ENCODE results near the gene FAM53A. TPM values are rescaled to one million over a fixed set of nuclear protein-coding genes. Genes with fewer than 3 reads are reported as not detected.

Gene FAM53A
- total and polyA plus RNA-seq, 7 experiments from 2014 or later = 1.2 to 3.6 (median 2.1) TPM

DNA sequence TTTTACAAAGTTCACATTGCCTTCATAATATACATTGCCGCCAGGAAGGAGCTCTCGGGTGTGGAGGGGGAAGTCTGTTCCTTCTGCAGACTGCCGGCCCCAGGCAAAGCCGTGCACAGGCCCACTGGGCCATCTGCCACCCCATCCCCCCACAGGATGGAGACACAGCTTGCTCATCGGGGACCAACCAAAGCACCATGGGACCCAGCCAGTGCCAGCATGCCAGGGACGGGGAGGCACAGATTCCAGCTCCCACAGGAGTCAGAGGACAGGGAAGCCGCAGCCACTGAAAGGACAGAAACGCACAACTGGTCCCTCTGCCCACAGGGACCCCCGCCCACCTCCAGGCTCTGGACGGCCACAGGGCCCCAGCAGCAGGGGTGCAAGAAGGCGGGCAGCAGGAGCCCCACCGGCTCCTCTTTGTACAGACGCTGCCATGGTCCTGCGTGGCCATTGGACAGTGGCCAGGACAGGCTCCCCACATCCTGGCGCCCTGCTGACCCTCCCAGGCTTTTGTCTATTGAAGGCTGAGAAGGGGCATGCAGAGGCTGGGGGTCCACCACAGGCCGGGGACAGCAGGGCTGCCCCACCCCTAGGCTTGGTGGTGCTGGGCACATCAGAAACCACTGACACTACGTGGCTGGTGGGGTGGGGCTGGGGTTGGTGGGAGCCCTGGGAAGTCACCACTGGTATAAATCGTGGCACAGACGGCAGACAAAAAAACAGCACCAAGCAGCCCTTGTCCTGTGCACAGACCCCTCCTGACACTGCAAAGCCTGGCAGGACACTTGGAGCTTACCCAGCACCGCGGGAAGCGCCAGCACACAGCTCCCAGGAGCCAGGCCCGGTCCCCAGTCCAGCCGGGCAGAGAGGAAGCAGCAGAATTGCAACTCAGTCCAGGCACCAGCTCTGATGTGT, 89.0 kb downstream of the FAM53A start:
- no peak overlapping the region for H3K27ac Mint-ChIP-seq
- no peak for DNase-seq
- H3K4me1 Mint-ChIP-seq = peaks cover 0 to 1% (median 0%) of the 10 kb centered on the region in 7 donors
- peaks cover 0 to 11% (median 0%) of the 10 kb centered on the region in 3 experiments for H3K9me3 ChIP-seq (ENCODE audit: control insufficient read depth in 2 of 3, low read length in 3 of 3)
- no peaks in the 10 kb centered on the region for H3K27me3 ChIP-seq (ENCODE audit: control insufficient read depth in 2 of 2, insufficient read depth in 2 of 2, low read length in 2 of 2)
- CTCF ChIA-PET = no interaction called here
- no peak overlapping the region for H3K4me3 ChIP-seq (ENCODE audit: low read length)
- peaks cover 0 to 9% (median 4%) of the 10 kb centered on the region in 5 donors for H3K36me3 Mint-ChIP-seq
- ATAC-seq = no peak
- H3K4me1 ChIP-seq (ENCODE audit: control insufficient read depth in 2 of 2, insufficient read depth in 2 of 2, low read length in 2 of 2) = no peaks in the 10 kb centered on the region
- H3K36me3 ChIP-seq (ENCODE audit: control insufficient read depth in 2 of 3, insufficient read depth in 3 of 3, low read length in 3 of 3) = no peaks in the 10 kb centered on the region
- intact Hi-C loops (cut with micrococcal nuclease) = no loop called here
- H3K27me3 Mint-ChIP-seq = peaks cover 0 to 5% (median 2%) of the 10 kb centered on the region in 5 donors
- no peak overlapping the region for H3K4me3 Mint-ChIP-seq
- POLR2A ChIA-PET = interaction anchor here (0.5 kb wide), 1 partner anchor 8 kb away, joined by 3 read pairs; no protein-coding TSS in a partner anchor
- H3K27ac ChIP-seq (ENCODE audit: low read depth, low read length) = no peak overlapping the region
- H3K9me3 Mint-ChIP-seq = peaks cover 0 to 12% (median 8%) of the 10 kb centered on the region in 11 donors

DNA sequence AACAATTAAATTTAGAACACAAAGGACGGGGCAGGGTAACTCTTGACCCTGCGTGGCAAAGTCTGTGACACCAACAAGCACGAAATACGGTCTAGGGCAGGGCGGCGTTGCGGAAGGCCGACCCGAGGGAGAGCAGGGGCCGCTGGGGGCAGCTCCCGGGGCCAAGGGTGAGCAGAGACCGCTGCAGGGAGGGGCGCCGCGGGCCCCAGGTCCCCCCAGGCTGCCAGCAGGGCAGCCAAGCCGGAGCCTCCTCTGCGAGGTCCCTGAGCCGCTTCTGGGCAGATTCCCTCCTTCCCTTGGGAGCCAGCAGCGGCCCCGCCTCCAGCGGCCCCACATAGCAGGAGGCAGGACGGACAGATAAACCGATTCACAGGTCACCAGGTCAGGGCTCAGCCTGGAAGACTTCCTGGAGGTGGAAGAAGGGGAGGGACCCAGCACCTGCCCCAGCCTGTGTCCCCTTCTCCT, 90.2 kb downstream of the FAM53A start:
- no peak for DNase-seq
- CTCF ChIA-PET = no interaction called here
- Mint-ChIP-seq H3K4me3 (no peak overlapping the region), H3K27ac (no peak overlapping the region), H3K36me3 (peaks cover 0 to 9% (median 4%) of the 10 kb centered on the region in 5 donors), H3K27me3 (peaks cover 0 to 9% (median 3%) of the 10 kb centered on the region in 5 donors), H3K9me3 (peaks cover 0 to 24% (median 15%) of the 10 kb centered on the region in 11 donors), H3K4me1 (no peaks in the 10 kb centered on the region)
- no peak overlapping the region for H3K27ac ChIP-seq (ENCODE audit: low read depth, low read length)
- H3K4me1 ChIP-seq (ENCODE audit: control insufficient read depth in 2 of 2, insufficient read depth in 2 of 2, low read length in 2 of 2) = no peaks in the 10 kb centered on the region
- no peaks in the 10 kb centered on the region for H3K27me3 ChIP-seq (ENCODE audit: control insufficient read depth in 2 of 2, insufficient read depth in 2 of 2, low read length in 2 of 2)
- H3K4me3 ChIP-seq (ENCODE audit: low read length) = no peak overlapping the region
- H3K36me3 ChIP-seq (ENCODE audit: control insufficient read depth in 2 of 3, insufficient read depth in 3 of 3, low read length in 3 of 3) = no peaks in the 10 kb centered on the region
- H3K9me3 ChIP-seq (ENCODE audit: control insufficient read depth in 2 of 3, low read length in 3 of 3) = peaks cover 0 to 17% (median 0%) of the 10 kb centered on the region in 3 experiments
- ATAC-seq = no peak
- POLR2A ChIA-PET = no interaction called here
- intact Hi-C loops (cut with micrococcal nuclease) = no loop called here

DNA sequence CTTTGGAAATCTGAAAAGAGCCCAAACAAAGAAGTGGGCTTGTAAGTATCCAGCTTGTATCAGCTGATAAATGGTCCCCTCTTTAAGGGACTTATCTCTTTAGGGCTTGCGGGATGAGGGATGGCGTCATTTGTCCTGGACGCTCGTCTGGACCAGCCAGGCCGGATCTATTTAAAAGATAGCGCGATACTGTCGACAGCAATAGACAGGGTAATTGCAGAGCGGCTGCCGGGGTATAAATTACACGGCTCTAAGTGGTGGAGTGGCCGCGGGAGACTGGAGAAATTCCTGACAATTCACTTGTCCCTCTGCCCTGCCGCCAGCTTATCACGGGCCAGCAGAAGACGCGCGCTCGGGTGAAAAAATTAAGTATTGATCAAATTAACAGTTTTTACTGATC, 90.7 kb downstream of the FAM53A start:
- Mint-ChIP-seq H3K27ac (no peak overlapping the region), H3K4me1 (no peaks in the 10 kb centered on the region), H3K36me3 (peaks cover 0 to 9% (median 4%) of the 10 kb centered on the region in 5 donors), H3K27me3 (peaks cover 0 to 13% (median 3%) of the 10 kb centered on the region in 5 donors), H3K9me3 (peaks cover 0 to 29% (median 17%) of the 10 kb centered on the region in 11 donors), H3K4me3 (no peak overlapping the region)
- intact Hi-C loops (cut with micrococcal nuclease) = no loop called here
- ChIA-PET POLR2A (interaction anchor here (0.6 kb wide), 1 partner anchor 430 kb away, joined by 4 read pairs; no protein-coding TSS in a partner anchor), CTCF (no interaction called here)
- Histone ChIP-seq H3K27me3 (ENCODE audit: control insufficient read depth in 2 of 2, insufficient read depth in 2 of 2, low read length in 2 of 2) (no peaks in the 10 kb centered on the region), H3K9me3 (ENCODE audit: control insufficient read depth in 2 of 3, low read length in 3 of 3) (peaks cover 0 to 19% (median 0%) of the 10 kb centered on the region in 3 experiments), H3K4me1 (ENCODE audit: control insufficient read depth in 2 of 2, insufficient read depth in 2 of 2, low read length in 2 of 2) (no peaks in the 10 kb centered on the region), H3K36me3 (ENCODE audit: control insufficient read depth in 2 of 3, insufficient read depth in 3 of 3, low read length in 3 of 3) (no peaks in the 10 kb centered on the region), H3K4me3 (ENCODE audit: low read length) (no peak overlapping the region), H3K27ac (ENCODE audit: low read depth, low read length) (no peak overlapping the region)
- ATAC-seq = no peak
- DNase-seq = no peak

DNA sequence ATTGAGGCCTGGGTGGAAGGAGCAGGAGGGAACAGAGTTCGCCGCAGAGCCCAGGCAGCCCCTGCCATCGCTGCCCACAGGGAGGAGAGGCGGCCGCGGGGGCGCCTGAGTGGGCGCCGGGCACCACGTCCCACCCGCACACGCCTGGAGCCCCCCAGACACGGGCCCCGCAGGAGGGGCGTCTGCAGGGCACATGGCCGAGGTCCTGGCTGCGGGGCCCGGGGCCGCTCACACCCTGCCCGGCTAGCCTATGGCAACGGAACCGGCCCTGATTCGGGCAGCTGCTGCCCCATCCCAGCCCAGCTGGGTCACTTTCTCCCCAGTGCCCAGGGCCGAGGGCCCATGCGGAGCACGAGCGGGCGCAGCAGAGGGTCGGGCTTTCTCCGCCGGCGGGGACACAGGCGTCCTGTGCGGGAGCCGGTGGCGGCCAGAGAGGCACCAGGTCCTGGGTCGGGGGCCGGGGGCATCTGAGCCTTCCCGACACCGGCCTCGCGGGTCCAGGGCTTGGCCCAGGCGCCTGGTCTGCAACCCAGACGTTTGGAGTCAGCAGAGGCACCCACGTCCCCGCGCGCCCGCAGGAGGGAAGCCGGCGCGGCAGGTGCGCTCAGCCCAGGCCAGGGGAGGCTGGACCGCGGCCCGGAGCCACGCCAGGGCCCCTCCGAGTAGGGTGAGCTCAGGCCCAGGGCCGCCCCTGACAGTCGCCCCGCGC, 91.2 kb downstream of the FAM53A start:
- Mint-ChIP-seq H3K36me3 (peaks cover 0 to 9% (median 4%) of the 10 kb centered on the region in 5 donors), H3K27me3 (peaks cover 0 to 15% (median 3%) of the 10 kb centered on the region in 5 donors), H3K27ac (no peak overlapping the region), H3K4me3 (no peak overlapping the region), H3K4me1 (no peaks in the 10 kb centered on the region), H3K9me3 (peaks cover 0 to 35% (median 17%) of the 10 kb centered on the region in 11 donors)
- ChIA-PET CTCF (no interaction called here), POLR2A (interaction anchor here (0.6 kb wide), 1 partner anchor 431 kb away, joined by 4 read pairs; no protein-coding TSS in a partner anchor)
- Histone ChIP-seq H3K4me3 (ENCODE audit: low read length) (no peak overlapping the region), H3K36me3 (ENCODE audit: control insufficient read depth in 2 of 3, insufficient read depth in 3 of 3, low read length in 3 of 3) (no peaks in the 10 kb centered on the region), H3K27ac (ENCODE audit: low read depth, low read length) (no peak overlapping the region), H3K27me3 (ENCODE audit: control insufficient read depth in 2 of 2, insufficient read depth in 2 of 2, low read length in 2 of 2) (no peaks in the 10 kb centered on the region), H3K9me3 (ENCODE audit: control insufficient read depth in 2 of 3, low read length in 3 of 3) (peaks cover 0 to 22% (median 0%) of the 10 kb centered on the region in 3 experiments), H3K4me1 (ENCODE audit: control insufficient read depth in 2 of 2, insufficient read depth in 2 of 2, low read length in 2 of 2) (no peaks in the 10 kb centered on the region)
- DNase-seq (no peak), ATAC-seq (no peak)
- intact Hi-C loops (cut with micrococcal nuclease) = no loop called here

DNA sequence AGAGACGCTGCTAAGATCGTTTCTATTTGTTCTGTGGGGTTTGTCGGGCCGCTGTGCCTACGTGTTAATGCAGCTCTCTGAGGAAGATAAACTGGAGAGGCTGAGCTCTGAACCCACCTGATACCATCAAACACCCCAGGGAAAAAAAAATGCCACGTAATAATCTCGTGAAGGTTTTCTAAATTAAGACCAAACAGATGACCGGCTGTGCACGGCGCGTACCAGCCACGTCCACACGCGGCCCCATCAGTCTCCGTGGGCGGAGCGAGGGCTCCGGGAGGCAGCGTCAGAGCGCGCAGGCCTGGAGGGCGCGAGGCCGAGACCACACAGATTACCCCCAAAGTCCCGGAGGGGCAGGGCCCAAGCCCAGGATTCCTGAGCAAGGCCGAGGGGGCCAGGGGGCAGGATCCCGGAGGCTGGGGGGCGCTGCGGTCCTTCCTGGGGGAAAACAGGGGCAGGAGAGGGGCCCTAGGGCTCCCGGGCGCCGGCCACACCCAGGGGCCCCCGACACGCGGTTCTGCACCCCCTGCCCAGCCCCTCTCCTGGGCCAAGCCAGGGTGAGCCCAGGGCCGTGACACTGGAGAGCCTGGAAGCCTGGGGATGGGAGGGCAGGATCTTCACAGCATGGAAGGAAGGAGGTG, 91.9 kb downstream of the FAM53A start:
- H3K36me3 ChIP-seq (ENCODE audit: control insufficient read depth in 2 of 3, insufficient read depth in 3 of 3, low read length in 3 of 3) = no peaks in the 10 kb centered on the region
- peaks cover 0 to 9% (median 4%) of the 10 kb centered on the region in 5 donors for H3K36me3 Mint-ChIP-seq
- H3K4me1 Mint-ChIP-seq = no peaks in the 10 kb centered on the region
- H3K27ac Mint-ChIP-seq = no peak overlapping the region
- H3K27me3 Mint-ChIP-seq = peaks cover 0 to 15% (median 3%) of the 10 kb centered on the region in 5 donors
- peaks cover 0 to 36% (median 17%) of the 10 kb centered on the region in 11 donors for H3K9me3 Mint-ChIP-seq
- no peaks in the 10 kb centered on the region for H3K4me1 ChIP-seq (ENCODE audit: control insufficient read depth in 2 of 2, insufficient read depth in 2 of 2, low read length in 2 of 2)
- H3K4me3 ChIP-seq (ENCODE audit: low read length) = no peak overlapping the region
- intact Hi-C loops (cut with micrococcal nuclease) = no loop called here
- peaks cover 0 to 22% (median 0%) of the 10 kb centered on the region in 3 experiments for H3K9me3 ChIP-seq (ENCODE audit: control insufficient read depth in 2 of 3, low read length in 3 of 3)
- ATAC-seq (no peak), DNase-seq (no peak)
- ChIA-PET POLR2A (no interaction called here), CTCF (no interaction called here)
- no peak overlapping the region for H3K27ac ChIP-seq (ENCODE audit: low read depth, low read length)
- H3K4me3 Mint-ChIP-seq = no peak overlapping the region
- no peaks in the 10 kb centered on the region for H3K27me3 ChIP-seq (ENCODE audit: control insufficient read depth in 2 of 2, insufficient read depth in 2 of 2, low read length in 2 of 2)

DNA sequence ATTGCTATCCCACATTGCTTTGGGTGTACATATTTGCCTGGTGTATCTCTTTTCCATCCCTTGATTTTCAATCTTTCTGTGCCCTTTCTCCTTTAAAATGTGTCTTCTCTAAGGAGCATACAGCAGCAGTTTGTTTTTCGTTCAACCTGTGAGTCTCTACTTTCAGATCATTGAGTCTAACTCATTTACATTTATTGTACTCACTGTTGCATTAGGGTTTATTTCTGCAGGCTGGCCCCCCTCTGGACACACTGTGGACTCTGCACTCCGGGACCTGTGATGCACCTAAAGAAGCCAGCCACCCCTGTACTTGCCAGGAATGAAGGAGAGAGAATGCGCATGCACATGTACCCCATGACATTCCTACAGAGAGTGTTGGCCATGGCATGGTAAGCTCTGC, 93.0 kb downstream of the FAM53A start:
- H3K4me1 Mint-ChIP-seq = no peaks in the 10 kb centered on the region
- peak overlapping the region in 1 of 9 donors; percentile 24 for H3K27ac Mint-ChIP-seq

More for the DNA sequence above, 93.0 kb downstream of the FAM53A start:
- Histone ChIP-seq H3K27ac (ENCODE audit: low read depth, low read length) (no peak overlapping the region), H3K4me1 (ENCODE audit: control insufficient read depth in 2 of 2, insufficient read depth in 2 of 2, low read length in 2 of 2) (no peaks in the 10 kb centered on the region), H3K4me3 (ENCODE audit: low read length) (no peak overlapping the region), H3K36me3 (ENCODE audit: control insufficient read depth in 2 of 3, insufficient read depth in 3 of 3, low read length in 3 of 3) (no peaks in the 10 kb centered on the region), H3K27me3 (ENCODE audit: control insufficient read depth in 2 of 2, insufficient read depth in 2 of 2, low read length in 2 of 2) (no peaks in the 10 kb centered on the region), H3K9me3 (ENCODE audit: control insufficient read depth in 2 of 3, low read length in 3 of 3) (peaks cover 0 to 22% (median 0%) of the 10 kb centered on the region in 3 experiments)
- peaks cover 0 to 17% (median 0%) of the 10 kb centered on the region in 5 donors for H3K27me3 Mint-ChIP-seq
- peaks cover 0 to 41% (median 17%) of the 10 kb centered on the region in 11 donors for H3K9me3 Mint-ChIP-seq
- DNase-seq = no peak
- H3K36me3 Mint-ChIP-seq = peaks cover 0 to 9% (median 4%) of the 10 kb centered on the region in 5 donors
- no peak overlapping the region for H3K4me3 Mint-ChIP-seq
- ATAC-seq = no peak
- intact Hi-C loops (cut with micrococcal nuclease) = no loop called here
- ChIA-PET POLR2A (no interaction called here), CTCF (interaction anchor here (0.6 kb wide), 1 partner anchor 56 kb away, joined by 3 read pairs; no protein-coding TSS in a partner anchor)

Data from naive thymus-derived CD4-positive, alpha-beta T cell (primary cell).